KMS-11 (cell line): Measurements from ENCODE around the gene CELF4.

Experiments
- H2AFZ ChIP-seq: fragments of 200-600 bp; sonication (generic); 2 replicates; pipeline ENCODE4 v1.6.1; 2016; ENCODE audit warnings: antibody characterized with exemption, mixed run types, low read depth
- H3K27ac ChIP-seq: fragments of 200-600 bp; sonication (generic); 2 replicates; pipeline ENCODE4 v1.6.1; 2016; ENCODE audit warnings: mild to moderate bottlenecking, mixed run types
- H3K27me3 ChIP-seq: fragments of 200-600 bp; sonication (generic); 2 replicates; pipeline ENCODE4 v1.6.1; 2017; ENCODE audit warnings: mild to moderate bottlenecking, low read depth, mixed run types, moderate library complexity; ENCODE audit not compliant: insufficient read depth
- H3K36me3 ChIP-seq: fragments of 200-600 bp; sonication (generic); 2 replicates; pipeline ENCODE4 v1.6.1; 2017; ENCODE audit warnings: mild to moderate bottlenecking, mixed run types; ENCODE audit not compliant: insufficient read depth
- H3K4me1 ChIP-seq: fragments of 200-600 bp; sonication (generic); 2 replicates; pipeline ENCODE4 v1.6.1; 2016; ENCODE audit warnings: mild to moderate bottlenecking, low read depth, mixed run types; ENCODE audit not compliant: poor library complexity, severe bottlenecking
- H3K4me2 ChIP-seq: fragments of 200-600 bp; sonication (generic); 2 replicates; pipeline ENCODE4 v1.7.0; 2016; ENCODE audit warnings: mild to moderate bottlenecking, mixed run types
- H3K4me3 ChIP-seq: fragments of 200-600 bp; sonication (generic); IDR thresholded peaks from 2 replicates; pipeline ENCODE4 v1.6.1; 2017; ENCODE audit warnings: low read depth, low read length, mixed read lengths; ENCODE audit not compliant: insufficient read depth
- H3K79me2 ChIP-seq: fragments of 200-600 bp; sonication (generic); 2 replicates; pipeline ENCODE4 v1.6.1; 2016; ENCODE audit warnings: low read depth, mixed run types; ENCODE audit not compliant: insufficient read depth
- H3K9ac ChIP-seq: fragments of 200-600 bp; sonication (generic); 2 replicates; pipeline ENCODE4 v1.6.1; 2016; ENCODE audit warnings: mild to moderate bottlenecking, mixed run types
- H4K20me1 ChIP-seq: fragments of 200-600 bp; sonication (generic); 2 replicates; pipeline ENCODE4 v1.6.1; 2016; ENCODE audit warnings: mild to moderate bottlenecking, mixed run types; ENCODE audit not compliant: insufficient read depth
- TF ChIP-seq, protein P1 (sequence below): fragments of 200-600 bp; sonication (generic); conservative IDR thresholded peaks from 2 replicates; pipeline ENCODE4 v1.6.1; 2017; ENCODE audit warnings: low read depth, mild to moderate bottlenecking, antibody characterized with exemption, low read length, moderate library complexity, mixed read lengths

Gene CELF4

DNA sequence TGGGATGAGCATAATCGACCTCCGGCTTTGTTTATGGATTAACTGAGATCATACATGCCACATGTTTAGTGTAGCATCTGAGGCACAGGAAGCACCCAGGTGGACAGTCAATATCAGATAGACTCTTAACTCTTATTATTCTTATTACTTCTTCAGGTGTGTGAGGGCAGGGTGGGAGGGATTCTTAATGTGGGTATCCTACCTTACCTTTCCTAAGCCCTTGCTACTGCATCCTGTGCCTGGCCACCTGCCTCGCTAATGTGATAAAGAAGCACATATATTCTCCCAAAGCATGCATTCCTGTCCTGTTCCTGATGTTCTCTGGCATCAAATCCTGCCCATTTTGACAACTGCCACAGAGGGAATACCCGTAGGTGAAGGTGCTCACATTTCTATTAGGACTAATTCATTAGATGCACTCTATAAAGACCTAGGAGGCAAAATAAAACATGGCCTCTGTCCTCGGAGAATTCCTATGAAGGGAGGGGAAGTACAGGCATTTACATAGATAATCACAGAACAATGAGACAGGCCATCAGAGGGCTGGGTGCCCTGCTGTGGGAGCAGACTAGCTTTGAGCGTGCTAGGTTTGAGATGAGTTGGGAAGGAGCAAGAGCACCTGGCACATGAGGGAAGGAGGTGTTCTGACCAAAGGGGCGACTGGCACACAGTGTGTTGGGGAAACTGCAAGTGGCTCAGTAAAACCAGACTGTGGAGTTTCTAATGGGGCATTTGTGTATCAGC lies 19.5 kb upstream of the CELF4 start:
- TF ChIP-seq, protein P1, sequence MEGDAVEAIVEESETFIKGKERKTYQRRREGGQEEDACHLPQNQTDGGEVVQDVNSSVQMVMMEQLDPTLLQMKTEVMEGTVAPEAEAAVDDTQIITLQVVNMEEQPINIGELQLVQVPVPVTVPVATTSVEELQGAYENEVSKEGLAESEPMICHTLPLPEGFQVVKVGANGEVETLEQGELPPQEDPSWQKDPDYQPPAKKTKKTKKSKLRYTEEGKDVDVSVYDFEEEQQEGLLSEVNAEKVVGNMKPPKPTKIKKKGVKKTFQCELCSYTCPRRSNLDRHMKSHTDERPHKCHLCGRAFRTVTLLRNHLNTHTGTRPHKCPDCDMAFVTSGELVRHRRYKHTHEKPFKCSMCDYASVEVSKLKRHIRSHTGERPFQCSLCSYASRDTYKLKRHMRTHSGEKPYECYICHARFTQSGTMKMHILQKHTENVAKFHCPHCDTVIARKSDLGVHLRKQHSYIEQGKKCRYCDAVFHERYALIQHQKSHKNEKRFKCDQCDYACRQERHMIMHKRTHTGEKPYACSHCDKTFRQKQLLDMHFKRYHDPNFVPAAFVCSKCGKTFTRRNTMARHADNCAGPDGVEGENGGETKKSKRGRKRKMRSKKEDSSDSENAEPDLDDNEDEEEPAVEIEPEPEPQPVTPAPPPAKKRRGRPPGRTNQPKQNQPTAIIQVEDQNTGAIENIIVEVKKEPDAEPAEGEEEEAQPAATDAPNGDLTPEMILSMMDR: no peak
- Histone ChIP-seq H3K9ac (no peak overlapping the region), H3K4me1 (no peaks in the 10 kb centered on the region), H3K79me2 (no peaks in the 10 kb centered on the region), H3K4me2 (no peak overlapping the region), H3K27ac (no peak overlapping the region), H2AFZ (no peak overlapping the region), H3K27me3 (no peaks in the 10 kb centered on the region), H3K36me3 (no peaks in the 10 kb centered on the region), H3K4me3 (no peak overlapping the region), H4K20me1 (no peaks in the 10 kb centered on the region)

GRCh38 chr18:37584217-37584616 lies 18.6 kb upstream of the CELF4 start:
- Histone ChIP-seq H2AFZ (no peak overlapping the region), H3K4me2 (no peak overlapping the region), H3K79me2 (no peaks in the 10 kb centered on the region), H3K36me3 (no peaks in the 10 kb centered on the region), H3K27me3 (no peaks in the 10 kb centered on the region), H4K20me1 (no peaks in the 10 kb centered on the region), H3K9ac (no peak overlapping the region), H3K4me3 (no peak overlapping the region), H3K27ac (no peak overlapping the region), H3K4me1 (no peaks in the 10 kb centered on the region)
- TF ChIP-seq, protein P1: no peak

DNA sequence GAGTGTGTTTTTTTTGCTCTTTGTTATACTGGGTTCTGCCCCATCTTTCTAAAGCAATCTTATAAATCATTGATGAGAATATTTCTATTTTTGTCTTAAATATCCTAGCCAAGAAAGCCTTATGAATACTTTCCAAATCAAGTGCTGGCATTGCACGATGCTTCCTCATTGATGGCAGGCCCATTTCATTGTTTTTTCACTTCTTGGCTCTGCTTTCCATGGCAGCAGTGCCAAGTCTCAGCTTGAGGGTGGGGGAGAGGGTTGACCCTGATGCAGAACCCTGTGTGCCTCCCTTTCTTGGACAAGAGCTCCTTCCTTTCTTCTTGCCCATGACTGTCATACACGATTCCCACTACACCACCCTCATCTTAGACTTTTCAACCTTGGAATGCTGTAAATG lies 16.7 kb upstream of the CELF4 start:
- H2AFZ ChIP-seq: no peak overlapping the region
- no peak overlapping the region for H3K9ac ChIP-seq
- H3K79me2 ChIP-seq: no peaks in the 10 kb centered on the region
- TF ChIP-seq, protein P1: no peak
- H3K27ac ChIP-seq: no peak overlapping the region
- H3K27me3 ChIP-seq: no peaks in the 10 kb centered on the region
- no peaks in the 10 kb centered on the region for H4K20me1 ChIP-seq
- H3K4me2 ChIP-seq: no peak overlapping the region
- no peaks in the 10 kb centered on the region for H3K4me1 ChIP-seq
- no peak overlapping the region for H3K4me3 ChIP-seq
- no peaks in the 10 kb centered on the region for H3K36me3 ChIP-seq

DNA sequence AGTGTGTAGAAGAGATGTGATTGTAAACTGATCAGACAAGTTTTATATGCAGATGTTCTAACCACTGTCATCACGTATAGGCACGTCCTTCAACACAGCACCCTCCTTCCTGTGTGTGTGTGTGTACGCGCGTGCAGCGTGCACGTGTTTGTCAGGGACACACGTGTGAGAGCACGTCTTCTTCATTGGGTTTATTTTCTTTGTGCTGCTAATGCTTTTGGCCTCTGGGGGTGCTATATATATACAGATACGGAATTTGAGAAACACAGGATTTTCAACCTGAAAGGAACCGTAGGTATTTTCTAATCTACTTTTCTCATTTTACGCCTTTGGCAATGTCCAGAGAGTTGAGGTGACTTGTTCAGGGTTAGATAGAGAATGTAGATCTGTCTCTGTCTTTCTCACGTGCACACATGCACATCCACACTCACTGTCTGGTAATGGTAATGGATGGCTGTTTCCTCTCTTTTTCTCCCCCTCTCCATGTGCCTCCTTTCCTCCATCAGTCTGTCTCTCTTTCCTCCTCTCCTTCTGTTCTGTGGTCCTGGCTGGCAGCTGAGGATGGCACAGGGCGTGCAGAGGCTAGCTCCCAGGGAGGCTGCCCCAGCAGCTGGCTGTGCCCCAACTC lies 13.4 kb upstream of the CELF4 start:
- Histone ChIP-seq H3K36me3 (no peaks in the 10 kb centered on the region), H3K27ac (no peak overlapping the region), H3K27me3 (no peaks in the 10 kb centered on the region), H3K79me2 (no peaks in the 10 kb centered on the region), H3K9ac (no peak overlapping the region), H3K4me2 (no peak overlapping the region), H2AFZ (no peak overlapping the region), H3K4me3 (no peak overlapping the region), H3K4me1 (no peaks in the 10 kb centered on the region), H4K20me1 (no peaks in the 10 kb centered on the region)
- TF ChIP-seq, protein P1: no peak
